HPDE6-E6E7 (cell line): ENCODE data around the gene C22orf31.
"Not testable (repeated sequence)": the region's sequence is repeated elsewhere in the genome, so short reads cannot be mapped to it uniquely, and the experiment has no call there.

Experiments used
- DNase-seq: peaks from one replicate; pipeline ENCODE4 v3.0.0; 2011; ENCODE audit warnings: missing footprints; ENCODE audit errors: extremely low spot score

The C22orf31 gene

DNA sequence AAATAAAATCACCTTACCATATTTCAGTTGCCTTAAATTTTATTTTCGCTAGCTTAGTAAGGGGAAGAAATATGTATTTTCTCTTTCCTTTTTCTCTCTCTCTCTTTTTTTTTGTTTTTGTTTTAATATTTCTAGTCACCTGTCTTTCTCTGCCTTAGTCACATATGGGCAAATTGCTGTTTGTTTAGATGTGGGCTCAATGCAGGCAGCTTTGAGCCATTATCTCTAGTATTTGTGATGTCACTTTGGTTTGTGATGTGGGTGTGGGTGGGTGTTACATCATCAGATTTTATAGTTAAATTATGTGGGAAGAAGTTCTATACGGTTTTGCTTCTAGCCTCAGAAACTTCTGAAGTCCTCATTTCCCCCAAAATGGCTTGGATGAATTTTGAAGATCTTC lies at the start of gene C22orf31:
TSS of gene C22orf31 (minus strand) at position 59 of the 400 bp plus-strand sequence. CDS start at position 20, 39 bp downstream.
- DNase-seq, result no peak

DNA sequence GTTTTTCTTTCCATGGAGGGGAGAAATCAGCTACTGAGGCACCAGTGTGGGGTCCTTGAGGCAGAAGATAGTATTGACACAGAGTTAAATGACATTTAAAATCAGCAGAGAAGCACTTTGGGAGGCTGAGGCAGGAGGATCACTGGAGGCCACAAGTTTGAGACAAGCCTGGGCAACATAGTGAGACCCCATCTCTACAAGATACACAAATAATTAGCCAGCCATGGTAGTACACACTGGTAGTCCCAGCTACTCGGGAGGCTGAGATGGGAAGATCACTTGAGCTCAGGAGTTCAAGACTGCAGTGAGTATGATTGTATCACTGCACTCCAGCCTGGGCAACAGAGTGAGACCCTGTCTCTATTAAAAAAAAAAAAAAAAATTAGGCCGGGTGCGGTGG lies 49.3 kb upstream of the C22orf31 start:
- DNase-seq, result no peak

DNA sequence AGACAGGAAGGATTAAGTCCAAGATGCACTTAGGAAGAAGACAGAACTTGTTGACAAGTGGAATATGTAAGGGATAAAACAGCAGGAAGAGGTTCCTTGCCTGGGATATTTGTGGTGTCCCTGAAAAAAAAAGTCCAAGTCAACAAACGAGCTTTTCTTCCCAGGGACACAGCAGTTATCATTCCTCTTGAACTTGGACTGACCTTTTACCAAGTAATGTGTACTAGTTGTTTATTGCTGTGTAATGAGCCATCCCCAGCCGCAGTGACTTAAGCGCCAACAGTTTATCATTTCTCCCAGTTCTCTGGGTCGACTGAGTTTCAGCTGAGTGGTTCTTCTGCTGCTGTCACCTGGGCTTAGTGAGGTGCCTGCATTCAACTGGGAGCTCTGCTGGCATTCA lies 48.2 kb upstream of the C22orf31 start:
- DNase-seq, result no peak

DNA sequence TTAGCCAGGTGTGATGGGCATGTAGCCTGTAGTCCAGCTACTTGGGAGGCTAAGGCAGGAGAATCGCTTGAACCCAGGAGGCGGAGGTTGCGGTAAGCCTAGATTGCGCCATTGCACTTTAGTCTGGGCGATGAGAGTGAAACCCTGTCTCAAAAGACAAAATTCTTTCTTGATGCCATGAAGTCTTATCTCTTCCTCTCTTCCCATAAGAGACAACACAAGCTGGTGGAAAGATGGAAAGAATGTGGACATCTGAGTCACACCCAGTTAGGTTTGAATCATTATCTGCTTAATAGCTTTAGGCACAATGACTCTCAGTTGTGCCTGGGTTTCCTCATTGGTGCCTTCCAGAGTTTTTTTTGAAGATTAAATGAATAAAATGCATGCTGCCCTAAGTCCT lies 46.5 kb upstream of the C22orf31 start:
- DNase-seq, result peak; percentile 72

DNA sequence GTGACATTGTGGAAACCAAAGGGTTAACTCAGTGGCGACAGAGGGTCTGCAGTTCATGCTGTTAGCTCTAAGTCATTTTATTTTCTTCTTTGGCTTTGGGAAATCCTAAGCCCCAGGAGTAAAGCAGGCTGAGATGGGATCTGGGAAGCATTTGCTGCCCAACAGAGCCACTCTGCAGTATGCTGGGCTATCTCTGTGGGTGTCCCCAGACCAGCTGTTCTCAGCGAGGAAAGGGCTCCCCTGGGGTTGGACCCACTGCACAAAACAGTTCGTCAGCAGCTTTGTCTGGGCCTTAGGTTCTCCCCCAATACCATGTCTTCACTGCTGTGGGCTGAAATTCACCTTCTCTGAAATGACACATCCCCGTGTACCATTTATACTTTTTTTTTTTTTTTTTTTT lies 45.2 kb upstream of the C22orf31 start:
- no peak for DNase-seq

DNA sequence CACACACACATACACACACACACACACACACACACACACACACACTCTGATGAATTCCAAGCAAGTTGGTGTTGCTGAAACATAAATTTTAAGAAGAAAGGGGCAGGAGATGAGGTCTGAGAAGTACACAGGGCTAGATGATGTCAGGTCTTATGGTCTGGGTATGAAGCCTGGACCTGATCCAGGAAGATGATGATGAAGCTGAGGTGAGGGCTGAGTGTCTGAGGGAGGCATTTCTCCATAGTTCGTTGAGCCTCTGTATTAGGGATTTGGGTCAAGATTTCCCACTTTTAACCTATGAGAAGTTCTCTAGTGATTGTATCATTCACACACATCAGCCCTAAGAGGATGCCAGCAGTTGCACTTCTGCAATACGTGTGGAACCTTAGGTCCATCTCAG lies 43.8 kb upstream of the C22orf31 start:
- no peak for DNase-seq

DNA sequence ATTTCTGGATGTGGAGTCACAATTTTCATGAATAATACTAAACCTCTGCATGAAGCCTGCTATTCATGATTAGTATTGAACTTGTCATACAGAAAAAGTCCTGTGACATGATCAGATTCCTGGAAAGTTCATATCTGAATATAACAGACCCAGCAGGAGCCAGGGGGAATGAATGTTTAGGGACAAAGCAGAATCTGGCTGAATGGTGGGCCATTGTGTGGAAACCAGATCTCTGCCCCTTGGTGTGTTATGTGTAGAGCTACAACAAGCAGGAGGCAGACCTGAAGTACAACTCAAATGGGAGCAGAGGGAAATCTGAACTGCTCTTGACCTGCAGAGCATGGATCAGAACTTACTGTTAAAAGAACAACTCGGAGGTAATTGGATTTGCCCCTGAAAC lies 41.5 kb upstream of the C22orf31 start:
- DNase-seq, result no peak

DNA sequence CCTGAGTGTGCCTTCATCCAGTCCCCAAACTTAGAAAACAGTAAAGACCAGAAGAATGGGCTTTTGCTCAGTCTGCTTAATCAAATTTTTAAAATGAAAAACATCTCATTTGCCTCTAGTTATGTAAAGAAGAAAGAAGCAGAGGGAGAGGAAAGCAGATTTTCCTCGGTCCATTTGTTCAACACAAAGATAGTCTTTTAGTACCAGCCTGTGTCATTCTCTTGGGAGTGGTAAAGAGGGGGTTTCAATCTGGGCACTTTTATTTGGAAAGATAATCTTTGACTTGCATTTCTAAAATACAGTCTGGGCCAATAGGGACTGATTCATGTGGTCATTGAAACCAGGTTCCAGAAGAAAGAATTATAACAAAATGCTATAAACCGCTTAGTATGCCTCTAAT lies 40.7 kb upstream of the C22orf31 start:
- DNase-seq, result no peak

DNA sequence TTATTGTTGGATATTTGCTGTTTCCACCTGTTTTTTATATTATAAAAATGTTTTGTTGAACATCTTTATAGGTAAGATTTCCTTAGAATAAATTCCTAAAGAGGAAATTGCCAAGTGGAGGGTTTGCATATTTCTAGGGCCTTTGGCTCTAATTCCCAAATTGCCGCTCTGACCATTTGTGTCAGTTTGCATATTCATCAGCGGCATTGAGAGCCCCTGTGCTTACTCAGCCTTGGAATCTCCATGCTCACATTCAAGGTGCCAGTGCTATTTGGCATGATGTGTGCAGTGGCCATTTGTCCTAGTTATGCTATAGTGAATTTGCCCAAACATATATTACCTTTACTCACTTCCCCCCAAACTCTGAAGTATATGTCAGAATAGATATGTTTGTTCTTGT lies 36.7 kb upstream of the C22orf31 start:
- DNase-seq, result no peak

DNA sequence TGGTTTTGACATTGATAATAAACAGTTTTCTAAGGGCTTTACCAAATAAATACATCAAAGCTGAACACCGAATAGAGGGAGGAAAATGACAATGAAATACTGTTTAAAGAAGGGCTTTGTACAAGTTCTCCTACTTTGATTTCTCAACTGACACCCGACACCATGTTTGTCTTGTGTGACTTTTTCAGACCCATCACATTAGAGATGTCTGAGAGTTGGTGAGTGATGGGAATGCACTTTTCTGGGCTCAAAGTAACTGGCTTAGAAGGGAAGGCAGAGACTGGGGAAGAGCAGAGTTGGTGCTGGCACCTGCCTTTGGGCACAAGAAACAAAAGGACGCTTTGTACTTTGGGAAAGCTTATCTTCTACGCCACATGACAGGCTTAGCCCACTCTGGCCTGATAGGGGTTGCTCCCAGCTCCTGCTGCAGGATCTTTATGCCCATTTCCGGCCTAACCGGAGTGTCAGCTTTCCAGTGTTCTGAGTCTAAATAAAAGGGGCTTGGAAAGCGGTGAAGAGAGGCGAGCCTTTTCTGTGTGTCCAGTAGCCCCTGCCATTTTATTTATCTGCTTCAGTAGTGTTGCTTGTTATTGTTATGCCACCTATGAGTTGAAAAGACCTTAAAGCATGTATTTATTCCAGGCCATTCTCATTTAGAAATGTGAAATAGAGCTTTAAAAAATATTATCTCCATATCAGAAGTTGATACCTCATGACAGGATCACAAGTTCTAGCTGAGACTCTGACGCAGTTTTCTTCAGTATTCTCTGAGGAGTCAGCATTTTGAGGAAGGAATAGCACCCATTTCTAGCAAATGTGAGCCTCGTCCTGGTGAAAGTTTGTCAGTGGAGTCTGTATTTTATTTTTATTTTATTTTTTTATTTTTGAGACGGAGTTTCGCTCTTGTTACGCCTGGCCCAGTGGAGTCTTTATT lies 35.4 kb upstream of the C22orf31 start:
- DNase-seq, result no peak

DNA sequence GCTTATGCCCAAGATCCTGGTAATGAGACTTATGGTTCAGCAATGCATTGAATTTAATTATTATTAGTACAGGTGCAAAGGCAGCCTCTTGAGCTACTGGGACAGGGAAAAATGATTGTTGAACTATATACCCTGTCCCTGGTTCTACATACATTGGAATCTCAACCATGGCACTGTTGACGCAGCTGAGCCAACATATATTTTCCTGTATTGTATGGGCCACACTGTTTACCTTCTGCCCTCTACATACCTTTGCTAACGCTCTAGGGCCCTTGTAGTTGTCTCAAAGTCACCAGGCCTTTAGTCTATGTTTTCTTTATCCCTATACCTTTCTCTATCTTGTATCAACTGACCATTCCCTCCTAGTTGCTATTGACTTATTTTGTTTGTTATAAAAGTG lies 33.8 kb upstream of the C22orf31 start:
- no peak for DNase-seq

DNA sequence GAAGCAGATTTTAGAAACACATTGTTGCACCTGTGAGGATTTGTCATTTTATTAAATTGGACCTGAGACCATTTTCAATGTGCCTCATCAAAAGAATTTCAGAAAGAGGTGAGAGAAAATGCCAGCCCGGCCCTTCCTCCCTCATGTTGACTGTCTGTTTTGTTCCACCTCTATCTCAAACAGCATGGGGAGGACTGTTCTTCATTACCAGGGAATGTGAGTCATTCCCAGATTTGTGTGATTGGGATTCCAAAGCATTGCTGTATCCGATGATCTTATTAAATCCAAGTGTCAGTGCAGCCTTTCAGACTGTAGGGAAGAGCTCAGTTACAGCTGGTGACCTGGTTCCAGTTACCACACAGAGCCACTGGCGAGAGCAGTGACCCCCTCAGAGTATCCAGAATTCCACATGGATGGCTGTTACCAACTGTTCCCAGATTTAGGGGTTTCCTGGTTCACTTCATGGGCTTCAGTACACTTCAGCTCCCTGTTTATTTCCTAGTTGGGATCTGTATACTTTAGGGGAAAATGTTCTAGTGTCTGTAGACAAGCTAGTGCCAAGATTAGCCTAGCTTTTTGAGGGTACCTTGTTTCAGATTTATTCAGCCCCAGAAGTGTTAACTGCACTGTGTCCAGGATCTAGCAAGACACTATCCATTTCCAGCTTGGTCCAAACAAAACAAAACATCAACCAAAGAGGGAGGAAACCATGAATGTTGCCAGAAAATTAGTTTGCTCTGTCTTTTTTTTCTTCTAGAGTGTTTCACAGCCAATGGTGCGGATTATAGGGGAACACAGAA lies 32.1 kb upstream of the C22orf31 start:
- no peak for DNase-seq

DNA sequence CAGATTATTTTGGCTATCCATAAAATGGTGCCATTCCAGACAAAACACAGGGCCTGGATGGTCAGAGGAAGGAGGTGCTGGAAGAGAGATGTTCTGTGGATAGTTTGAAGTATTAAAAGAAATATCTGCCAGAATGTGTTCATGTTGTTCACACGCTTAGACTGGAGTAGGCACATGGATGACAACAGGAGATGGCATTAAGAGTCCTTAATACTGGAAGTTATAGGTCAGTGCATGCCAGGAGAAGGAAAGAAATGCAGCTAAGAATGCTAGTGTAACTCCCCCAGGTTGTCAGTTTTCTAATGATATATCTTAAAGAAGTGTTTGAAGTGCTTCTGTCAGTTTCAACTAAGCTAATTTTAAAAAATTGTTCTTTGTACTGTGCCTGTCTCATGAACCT lies 31.4 kb upstream of the C22orf31 start:
- DNase-seq, result no peak

DNA sequence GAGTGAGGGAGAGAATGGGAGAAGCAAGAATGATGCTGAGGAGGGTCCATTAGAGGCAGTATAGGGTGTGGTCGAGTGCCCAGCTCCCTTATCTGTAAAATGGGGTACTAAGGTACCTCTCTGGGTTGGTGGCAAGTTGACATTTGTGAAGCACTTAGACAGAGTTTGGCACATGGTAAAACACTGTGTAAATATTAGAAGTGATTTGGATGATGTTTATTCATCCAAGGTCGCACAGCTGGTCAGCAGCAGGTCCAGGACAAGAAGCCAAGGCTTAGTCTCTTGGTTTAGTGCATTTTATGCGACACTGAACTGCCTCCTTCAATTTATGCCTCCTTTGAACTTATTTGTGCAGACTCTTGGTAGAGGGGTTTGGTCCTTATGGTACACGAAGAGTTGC lies 30.6 kb upstream of the C22orf31 start:
- DNase-seq, result no peak

DNA sequence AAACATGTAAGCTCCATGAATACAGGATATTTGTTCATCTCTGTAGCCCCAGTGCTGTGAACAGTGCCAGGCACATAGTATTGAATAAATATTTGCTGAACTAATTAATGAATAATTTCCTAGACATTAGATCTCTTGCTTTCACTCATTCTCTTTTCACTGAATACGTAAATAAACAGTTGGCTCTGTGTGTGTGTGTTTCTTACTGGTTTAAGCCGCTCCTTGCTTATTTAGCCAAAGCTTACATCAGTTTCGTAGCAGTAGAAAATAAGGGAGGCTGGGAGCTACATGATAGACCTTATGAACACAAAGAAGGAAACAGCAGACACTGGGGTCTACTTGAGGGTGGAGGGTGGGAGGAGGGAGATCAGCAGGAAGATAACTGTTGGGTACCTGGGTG lies 28.4 kb upstream of the C22orf31 start:
- no peak for DNase-seq

DNA sequence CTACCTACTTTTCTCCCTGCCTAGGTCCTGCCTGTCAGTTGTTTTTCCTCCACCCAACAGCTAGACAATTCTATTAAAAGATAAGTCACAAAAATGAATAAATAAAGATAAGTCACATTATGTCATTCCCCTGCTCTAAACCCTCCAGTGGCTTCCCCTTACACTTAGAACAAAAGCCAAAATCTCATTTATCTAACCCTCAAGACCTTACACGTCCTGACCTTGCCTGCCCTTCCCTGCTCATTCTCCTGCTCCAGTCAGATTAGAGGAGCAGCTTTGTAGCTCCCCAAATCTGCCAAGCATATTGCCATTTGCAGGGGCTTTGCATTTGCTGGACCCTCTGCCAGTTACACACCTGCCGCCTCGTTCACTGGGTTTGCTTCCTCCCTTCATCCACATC lies 27.9 kb upstream of the C22orf31 start:
- no peak for DNase-seq

DNA sequence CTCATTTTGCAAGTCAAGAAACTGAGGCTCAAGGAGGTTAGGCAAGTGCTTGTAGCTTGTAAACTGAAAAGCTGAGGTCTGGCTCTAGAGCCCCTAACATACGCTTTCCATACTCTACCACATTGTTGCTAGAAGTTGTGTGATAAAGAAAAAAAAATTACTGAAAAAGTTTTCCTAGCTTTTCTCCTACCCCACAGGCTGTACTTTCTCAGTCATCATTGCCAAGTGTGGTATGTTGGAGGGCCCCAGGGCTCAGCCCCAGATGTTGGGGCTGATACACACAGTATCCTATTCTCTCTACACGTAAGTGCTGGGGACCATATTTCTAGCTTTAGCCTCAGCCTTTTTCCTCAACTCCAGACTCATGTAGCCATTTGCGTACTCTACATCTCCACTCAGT lies 27.2 kb upstream of the C22orf31 start:
- no peak for DNase-seq

DNA sequence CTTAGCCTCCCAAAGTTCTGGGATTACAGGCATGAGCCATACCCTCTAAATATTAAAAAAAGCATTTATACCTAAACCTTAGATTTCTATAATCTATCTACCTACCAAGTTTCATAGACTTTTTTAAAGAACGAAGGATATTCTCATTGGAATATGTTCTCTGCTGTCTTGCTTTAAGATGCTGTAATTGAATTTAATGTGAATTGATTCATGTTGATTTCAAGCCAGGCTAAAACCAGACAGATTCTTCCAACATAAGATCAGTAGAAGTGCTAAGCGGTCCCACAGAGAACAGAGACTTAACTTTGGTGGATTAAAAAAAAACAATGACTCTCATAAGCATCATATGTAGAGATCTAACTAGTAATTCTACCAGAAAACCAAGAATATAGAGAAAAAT lies 25.4 kb upstream of the C22orf31 start:
- DNase-seq, result no peak

DNA sequence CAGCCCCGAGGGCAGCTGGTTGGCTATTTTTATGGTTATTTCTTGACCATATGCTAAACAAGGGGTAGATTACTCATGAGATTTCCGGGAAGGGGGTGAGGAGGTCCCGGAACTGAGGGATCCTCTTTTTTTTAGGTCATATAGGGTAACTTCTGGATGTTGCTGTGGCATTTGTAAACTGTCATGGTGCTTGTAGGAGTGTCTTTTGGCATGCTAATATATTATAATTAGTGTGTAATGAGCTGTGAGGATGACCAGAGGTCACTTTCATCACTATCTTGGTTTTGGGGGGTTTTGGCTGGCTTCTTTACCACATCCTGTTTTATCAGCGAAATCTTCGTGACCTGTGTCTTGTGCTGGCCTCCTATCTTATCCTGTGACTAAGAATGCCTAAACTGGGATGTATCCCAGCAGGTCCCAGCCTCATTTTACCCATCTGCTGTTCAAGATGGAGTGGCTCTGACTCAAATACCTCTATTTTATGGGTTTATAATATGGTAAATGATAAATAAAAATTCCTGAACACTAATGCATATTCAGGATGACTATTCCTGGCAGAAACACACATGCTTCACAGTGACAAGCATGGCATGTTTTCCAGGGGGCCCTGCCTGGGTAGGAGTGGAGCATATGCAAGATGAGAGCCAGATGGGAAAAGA lies 22.4 kb upstream of the C22orf31 start:
- no peak for DNase-seq

DNA sequence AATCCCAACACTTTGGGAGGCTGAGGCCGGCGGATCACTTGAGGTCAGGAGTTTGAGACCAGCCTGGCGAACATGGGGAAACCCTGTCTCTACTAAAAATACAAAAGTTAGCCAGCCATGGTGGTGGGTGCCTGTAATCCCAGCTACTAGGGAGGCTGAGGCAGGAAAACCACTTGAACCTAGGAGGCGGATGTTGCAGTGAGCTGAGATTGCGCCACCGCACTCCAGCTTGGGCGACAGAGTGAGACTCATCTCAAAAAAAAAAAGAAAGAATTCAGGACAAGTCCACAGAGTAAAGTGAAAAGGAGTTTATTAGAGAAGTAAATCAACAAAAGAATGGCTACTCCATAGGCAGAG lies 21.9 kb upstream of the C22orf31 start:
- not testable (repeated sequence) for DNase-seq

DNA sequence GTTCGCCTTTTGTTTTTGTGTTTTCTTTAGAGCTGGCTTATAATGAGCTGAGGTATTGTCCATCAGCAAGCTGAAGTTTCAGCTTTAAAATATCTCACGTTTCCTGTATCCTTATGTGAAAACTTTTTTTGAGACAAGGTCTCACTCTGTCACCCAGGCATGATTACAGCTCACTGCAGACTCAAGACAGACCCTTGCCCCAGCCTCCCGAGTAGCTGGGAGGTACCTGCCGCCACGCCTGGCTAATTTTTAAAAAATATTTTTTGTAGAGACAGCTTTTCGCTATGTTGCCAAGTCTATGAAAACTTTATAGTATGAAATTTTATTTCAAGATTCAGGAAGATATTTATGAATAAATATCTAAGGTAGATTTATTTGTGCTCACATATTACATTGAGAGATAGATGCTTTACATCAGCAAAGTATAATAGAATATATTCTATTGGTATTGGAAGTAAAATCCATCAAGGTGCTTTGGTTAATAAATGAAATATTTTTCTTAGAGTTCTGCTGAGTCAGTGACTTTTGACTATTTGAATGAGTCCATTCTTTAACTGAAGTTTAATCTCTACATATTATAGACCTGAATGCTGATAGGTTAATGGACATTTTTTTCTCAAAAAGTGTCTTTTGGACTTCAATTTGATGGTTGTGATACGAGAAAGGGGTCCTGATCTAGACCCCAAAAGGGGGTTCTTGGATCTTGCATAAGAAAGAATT lies 21.4 kb upstream of the C22orf31 start:
- no peak for DNase-seq
